Keratinocyte (primary cell): ENCODE data around the gene ARID1B.

Experiments used
- CTCF ChIP-seq, 3 experiments: IDR thresholded peaks in 1 of 3; conservative IDR thresholded peaks in 1 of 3; optimal IDR thresholded peaks in 1 of 3; 2 replicates in 2 of 3; 3 replicates in 1 of 3; pipeline versions ENCODE3 to v1.5.1; 2011; ENCODE audit warnings: low read length in 3 of 3, mild to moderate bottlenecking in 3 of 3, moderate library complexity in 2 of 3, control low read depth in 1 of 3, inconsistent platforms in 1 of 3; ENCODE audit not compliant: insufficient read depth in 2 of 3; ENCODE audit errors: extremely low read depth in 1 of 3
- EZH2 ChIP-seq: IDR thresholded peaks from one replicate; pipeline ENCODE4 v1.6.1; 2012; ENCODE audit warnings: inconsistent platforms, mild to moderate bottlenecking, low read length, moderate library complexity

GRCh38 chr6:157251586-157252247 lies 474.5 kb downstream of the ARID1B start:
- TF ChIP-seq CTCF (optimal IDR thresholded peaks at IDR 0.05 in 1 of 3, IDR thresholded peaks at IDR 0.05 in 1 of 3, conservative IDR thresholded peaks at IDR 0.05 in 1 of 3; ENCODE audit: extremely low read depth in 1 of 3, insufficient read depth in 2 of 3, low read length in 3 of 3) (no peak), EZH2 (no peak)
